Progenitor cell of endocrine pancreas (in vitro differentiated cells): Measurements from ENCODE around the gene CAMSAP1. TPM values are rescaled to one million over a fixed set of nuclear protein-coding genes. Genes with fewer than 3 reads are reported as not detected.

Source experiments
- DNase-seq: peaks from one replicate; pipeline ENCODE4 v3.0.0; 2021; ENCODE audit warnings: low spot score; ENCODE audit not compliant: unreplicated experiment
- H3K27ac Mint-ChIP-seq: 2 replicates; pipeline ENCODE4 v1.8.0; 2021; ENCODE audit warnings: mild to moderate bottlenecking, moderate library complexity, mixed read lengths
- H3K27me3 Mint-ChIP-seq: 2 replicates; pipeline ENCODE4 v1.8.0; 2021; ENCODE audit warnings: mixed read lengths
- H3K36me3 Mint-ChIP-seq: 2 replicates; pipeline ENCODE4 v1.8.0; 2022; ENCODE audit warnings: mixed read lengths; ENCODE audit not compliant: insufficient read depth
- H3K4me1 Mint-ChIP-seq: 2 replicates; pipeline ENCODE4 v1.8.0; 2021; ENCODE audit warnings: low read depth, mixed read lengths
- H3K4me3 Mint-ChIP-seq: 2 replicates; pipeline ENCODE4 v1.8.0; 2021; ENCODE audit warnings: low read depth, mild to moderate bottlenecking, moderate library complexity, mixed read lengths
- H3K9me3 Mint-ChIP-seq: 2 replicates; pipeline ENCODE4 v1.8.0; 2021; ENCODE audit warnings: low read depth, mixed read lengths
- total RNA-seq: library from RNA; stranded (reverse); gene quantifications from 2 replicates; pipeline ENCODE4 v1.2.1, GENCODE V29; 2021
- TF ChIP-seq, protein P1 (sequence below): fragments of 200-600 bp; sonication (generic); IDR thresholded peaks from one replicate; pipeline ENCODE4 v1.5.0; 2021; ENCODE audit warnings: antibody characterized with exemption, mild to moderate bottlenecking; ENCODE audit not compliant: unreplicated experiment

The CAMSAP1 gene
- total RNA-seq, 1 donor from 2014 or later: 82.2 TPM

DNA sequence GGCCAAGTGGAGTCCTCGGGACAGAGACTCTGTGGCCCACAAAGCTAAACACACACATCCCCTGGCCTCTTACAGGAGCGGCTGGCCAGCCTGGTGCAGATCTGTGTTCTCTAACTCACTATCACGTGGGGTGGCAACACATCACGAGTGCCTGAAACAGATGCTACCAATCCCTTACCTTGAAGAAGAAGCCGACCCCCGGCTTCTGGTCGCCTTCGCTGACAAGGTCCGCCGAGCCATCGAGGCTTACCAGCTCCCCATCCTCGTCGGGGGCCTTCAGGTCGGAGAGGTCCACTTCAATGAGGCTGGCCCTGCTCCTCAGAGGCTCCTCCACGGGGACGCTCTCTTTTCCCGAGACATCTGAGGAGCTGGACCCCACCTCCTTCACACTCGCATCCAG is 86.7 kb downstream of the CAMSAP1 start:
- TF ChIP-seq, protein P1, sequence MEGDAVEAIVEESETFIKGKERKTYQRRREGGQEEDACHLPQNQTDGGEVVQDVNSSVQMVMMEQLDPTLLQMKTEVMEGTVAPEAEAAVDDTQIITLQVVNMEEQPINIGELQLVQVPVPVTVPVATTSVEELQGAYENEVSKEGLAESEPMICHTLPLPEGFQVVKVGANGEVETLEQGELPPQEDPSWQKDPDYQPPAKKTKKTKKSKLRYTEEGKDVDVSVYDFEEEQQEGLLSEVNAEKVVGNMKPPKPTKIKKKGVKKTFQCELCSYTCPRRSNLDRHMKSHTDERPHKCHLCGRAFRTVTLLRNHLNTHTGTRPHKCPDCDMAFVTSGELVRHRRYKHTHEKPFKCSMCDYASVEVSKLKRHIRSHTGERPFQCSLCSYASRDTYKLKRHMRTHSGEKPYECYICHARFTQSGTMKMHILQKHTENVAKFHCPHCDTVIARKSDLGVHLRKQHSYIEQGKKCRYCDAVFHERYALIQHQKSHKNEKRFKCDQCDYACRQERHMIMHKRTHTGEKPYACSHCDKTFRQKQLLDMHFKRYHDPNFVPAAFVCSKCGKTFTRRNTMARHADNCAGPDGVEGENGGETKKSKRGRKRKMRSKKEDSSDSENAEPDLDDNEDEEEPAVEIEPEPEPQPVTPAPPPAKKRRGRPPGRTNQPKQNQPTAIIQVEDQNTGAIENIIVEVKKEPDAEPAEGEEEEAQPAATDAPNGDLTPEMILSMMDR: no peak
- no peak overlapping the region for H3K4me3 Mint-ChIP-seq
- no peak for DNase-seq
- no peaks in the 10 kb centered on the region for H3K9me3 Mint-ChIP-seq
- no peak overlapping the region for H3K27ac Mint-ChIP-seq
- peaks cover 28% of the 10 kb centered on the region for H3K36me3 Mint-ChIP-seq
- no peaks in the 10 kb centered on the region for H3K4me1 Mint-ChIP-seq
- no peaks in the 10 kb centered on the region for H3K27me3 Mint-ChIP-seq

DNA sequence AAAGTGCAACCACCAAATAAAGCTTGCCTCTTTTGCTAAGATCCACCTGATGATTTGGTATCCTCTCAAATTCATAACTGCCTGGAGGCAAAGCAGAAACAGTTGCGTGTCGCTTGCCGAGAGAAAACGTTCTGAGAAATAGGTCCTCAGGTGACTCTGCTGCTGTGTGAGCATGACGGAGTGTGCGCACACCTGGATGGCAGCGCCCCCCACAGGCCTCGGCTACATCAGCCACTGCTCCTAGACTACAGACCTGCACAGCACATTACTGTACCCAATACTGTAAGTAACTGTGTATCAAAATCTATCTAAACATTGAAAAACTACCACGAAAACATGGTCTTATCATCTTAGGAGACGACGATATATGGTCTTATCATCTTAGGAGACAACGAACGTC is 87.4 kb downstream of the CAMSAP1 start:
- H3K4me1 Mint-ChIP-seq: no peaks in the 10 kb centered on the region
- DNase-seq: no peak
- H3K4me3 Mint-ChIP-seq: no peak overlapping the region
- peaks cover 31% of the 10 kb centered on the region for H3K36me3 Mint-ChIP-seq
- TF ChIP-seq, protein P1: no peak
- H3K27ac Mint-ChIP-seq: no peak overlapping the region
- no peaks in the 10 kb centered on the region for H3K27me3 Mint-ChIP-seq
- no peaks in the 10 kb centered on the region for H3K9me3 Mint-ChIP-seq

DNA sequence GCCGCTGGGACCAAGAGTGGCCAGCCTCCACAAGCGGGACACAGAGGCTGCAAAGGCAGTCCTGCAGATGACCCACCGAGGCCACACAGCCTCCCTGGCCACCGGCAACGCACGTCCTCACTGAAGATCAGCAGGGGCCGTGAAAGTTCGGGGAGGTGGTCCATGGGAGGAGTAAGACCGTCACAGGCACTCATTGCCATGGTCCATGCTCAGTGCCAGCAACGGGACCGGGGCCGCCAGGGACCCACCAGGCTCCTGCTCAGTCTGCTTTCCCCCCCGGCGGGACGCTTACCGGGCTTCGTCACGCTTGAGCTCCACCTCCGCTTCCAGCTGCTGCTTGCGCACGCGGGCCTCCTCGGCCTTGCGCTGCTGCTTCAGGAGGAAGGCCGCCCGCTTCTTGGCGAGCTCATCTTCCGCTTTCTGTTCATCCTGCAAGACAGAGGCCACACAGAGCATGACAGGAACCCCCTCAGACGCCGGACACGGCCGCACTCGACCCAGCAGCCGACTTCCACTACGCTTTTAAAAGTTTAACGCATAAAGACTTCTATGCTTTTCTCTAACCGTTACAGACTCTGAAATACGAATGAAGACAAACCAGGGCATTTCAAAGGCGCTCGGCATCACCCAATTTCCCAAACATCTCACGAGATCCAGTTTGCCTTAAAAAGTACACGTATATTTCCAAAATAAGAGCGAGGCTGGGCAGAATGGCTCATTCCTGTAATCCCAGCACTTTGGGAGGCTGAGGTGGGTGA is 88.4 kb downstream of the CAMSAP1 start:
- no peak overlapping the region for H3K27ac Mint-ChIP-seq
- no peak overlapping the region for H3K4me3 Mint-ChIP-seq
- no peak for DNase-seq
- no peaks in the 10 kb centered on the region for H3K4me1 Mint-ChIP-seq
- TF ChIP-seq, protein P1: no peak
- peaks cover 35% of the 10 kb centered on the region for H3K36me3 Mint-ChIP-seq
- no peaks in the 10 kb centered on the region for H3K9me3 Mint-ChIP-seq
- no peaks in the 10 kb centered on the region for H3K27me3 Mint-ChIP-seq

DNA sequence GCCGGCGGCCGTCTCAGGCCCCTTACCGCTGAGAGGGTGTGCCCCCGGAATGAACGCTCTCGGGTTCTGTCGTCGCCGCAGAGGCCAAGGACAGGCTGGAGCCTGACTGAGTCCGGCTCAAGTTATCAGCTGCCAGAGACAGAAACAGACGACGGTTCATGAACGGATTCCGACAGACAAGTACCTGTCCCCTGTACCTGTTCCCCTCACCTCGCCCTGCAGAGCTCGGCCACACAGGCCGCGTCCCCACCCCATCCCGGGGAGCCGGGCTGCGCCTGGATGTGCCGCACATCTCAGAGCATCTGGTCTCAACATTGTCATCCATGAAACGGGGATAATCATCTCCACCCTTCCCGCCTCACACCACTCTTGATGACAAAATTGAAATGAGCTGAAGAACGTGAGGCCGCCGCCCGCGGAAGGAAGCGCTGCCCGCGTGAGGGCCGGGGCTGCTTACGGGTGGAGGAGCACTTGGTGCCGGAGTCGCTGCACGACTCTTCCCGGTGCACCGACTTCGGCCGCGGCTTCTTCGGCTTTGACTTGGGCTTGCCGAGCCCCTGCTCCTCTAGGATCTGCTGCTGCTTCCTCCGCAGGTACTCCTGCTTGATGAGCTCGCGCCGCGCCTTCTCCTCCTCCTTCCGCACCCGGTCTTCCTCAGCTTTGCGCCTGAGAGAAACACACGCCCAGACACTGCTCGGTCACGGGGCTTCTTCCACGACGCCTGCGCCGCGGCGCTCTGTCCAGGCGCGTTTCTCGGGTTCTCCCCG is 89.2 kb downstream of the CAMSAP1 start:
- no peak overlapping the region for H3K27ac Mint-ChIP-seq
- H3K36me3 Mint-ChIP-seq: peaks cover 35% of the 10 kb centered on the region
- H3K27me3 Mint-ChIP-seq: no peaks in the 10 kb centered on the region
- H3K4me3 Mint-ChIP-seq: no peak overlapping the region
- no peaks in the 10 kb centered on the region for H3K9me3 Mint-ChIP-seq
- no peak for DNase-seq
- no peaks in the 10 kb centered on the region for H3K4me1 Mint-ChIP-seq
- TF ChIP-seq, protein P1: no peak

DNA sequence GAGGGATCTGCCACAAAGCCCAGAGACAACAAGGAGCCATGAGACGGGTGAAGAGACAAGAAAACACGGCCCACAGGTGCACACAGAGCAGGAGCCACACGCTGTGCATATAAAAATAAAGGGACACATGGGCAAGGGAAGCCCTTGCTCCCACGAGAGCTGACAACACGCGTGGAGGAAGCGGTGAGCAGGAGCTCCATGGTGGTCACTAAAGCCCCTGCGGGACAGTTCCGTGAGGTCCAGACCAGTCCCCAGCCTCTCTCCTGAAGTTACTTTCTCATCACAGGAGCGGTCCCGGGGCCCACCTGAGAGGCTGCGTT is 90.7 kb downstream of the CAMSAP1 start:
- TF ChIP-seq, protein P1: no peak
- Mint-ChIP-seq H3K27ac (no peak overlapping the region), H3K36me3 (peaks cover 41% of the 10 kb centered on the region), H3K4me3 (no peak overlapping the region), H3K4me1 (no peaks in the 10 kb centered on the region), H3K9me3 (no peaks in the 10 kb centered on the region), H3K27me3 (no peaks in the 10 kb centered on the region)
- no peak for DNase-seq
